SH-SY5Y (cell line): ENCODE results near the gene PLPPR5.

Source experiments
- GATA2 ChIP-seq: IDR thresholded peaks from 2 replicates; pipeline ENCODE4 v1.6.1; 2011; ENCODE audit warnings: mild to moderate bottlenecking, low read depth, low read length
- GATA3 ChIP-seq: IDR thresholded peaks from 2 replicates; pipeline ENCODE4 v1.6.1; 2011; ENCODE audit warnings: low read depth, mild to moderate bottlenecking, low read length, moderate library complexity

PLPPR5 gene

GRCh38 chr1:98988904-98989555, 15.6 kb downstream of the PLPPR5 start:
- no peak for TF ChIP-seq GATA3
- TF ChIP-seq GATA2 = no peak

GRCh38 chr1:98985687-98986086, 19.0 kb downstream of the PLPPR5 start:
- TF ChIP-seq GATA2 (no peak), GATA3 (no peak)

DNA sequence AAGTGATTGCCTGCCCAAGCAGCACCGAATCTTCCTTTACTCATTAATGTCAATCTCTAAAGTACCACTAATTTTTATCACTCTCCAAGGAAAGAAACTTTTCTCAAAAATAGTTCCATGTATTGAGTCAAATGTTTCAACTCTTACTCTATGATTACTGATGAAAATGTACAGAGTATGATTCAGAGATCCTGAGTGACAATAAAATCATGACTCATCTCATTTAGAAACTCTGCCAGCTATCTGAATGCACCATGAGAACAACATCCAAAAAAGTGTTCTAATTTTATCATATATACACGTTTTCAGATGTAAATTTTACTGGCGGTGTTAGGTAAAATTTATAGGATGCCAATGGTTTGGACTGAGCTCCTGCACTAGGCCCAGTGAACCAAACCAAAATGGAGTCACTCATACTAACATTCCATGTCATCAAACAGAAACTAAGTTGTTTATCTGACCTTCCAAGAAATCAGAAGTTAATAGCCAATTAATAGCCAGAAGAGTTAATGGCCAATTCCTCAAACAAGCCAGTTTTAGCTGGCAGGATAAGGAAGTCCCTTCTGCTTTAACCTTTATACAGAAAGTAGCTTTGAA, 22.6 kb downstream of the PLPPR5 start:
- no peak for TF ChIP-seq GATA3
- TF ChIP-seq GATA2 = no peak

DNA sequence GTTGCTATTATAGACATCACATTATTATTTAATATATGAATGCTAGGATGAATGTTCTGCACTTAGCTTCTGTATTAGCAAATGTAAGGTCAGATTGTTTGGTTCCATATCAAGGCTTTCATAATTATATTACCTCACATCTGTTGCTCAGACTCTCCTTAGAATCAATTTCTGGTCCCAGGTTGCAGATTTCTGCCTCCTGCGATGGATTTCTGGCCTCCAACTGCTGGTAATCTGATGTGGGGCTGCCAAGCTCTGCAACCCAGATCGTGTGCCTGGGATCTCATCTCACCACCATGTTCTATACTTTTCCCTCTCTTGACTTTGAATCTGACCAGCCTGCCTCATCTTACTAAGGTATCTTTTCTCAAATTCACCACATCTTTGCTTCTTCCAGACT, 25.2 kb downstream of the PLPPR5 start:
- TF ChIP-seq GATA3 = no peak
- TF ChIP-seq GATA2 = peak; percentile 23; the same call in 1 of the 2 replicates

- TF ChIP-seq GATA2 = no peak
- TF ChIP-seq GATA3 = no peak
Observed at GRCh38 chr1:98975810-98976209, 28.9 kb downstream of the PLPPR5 start.

DNA sequence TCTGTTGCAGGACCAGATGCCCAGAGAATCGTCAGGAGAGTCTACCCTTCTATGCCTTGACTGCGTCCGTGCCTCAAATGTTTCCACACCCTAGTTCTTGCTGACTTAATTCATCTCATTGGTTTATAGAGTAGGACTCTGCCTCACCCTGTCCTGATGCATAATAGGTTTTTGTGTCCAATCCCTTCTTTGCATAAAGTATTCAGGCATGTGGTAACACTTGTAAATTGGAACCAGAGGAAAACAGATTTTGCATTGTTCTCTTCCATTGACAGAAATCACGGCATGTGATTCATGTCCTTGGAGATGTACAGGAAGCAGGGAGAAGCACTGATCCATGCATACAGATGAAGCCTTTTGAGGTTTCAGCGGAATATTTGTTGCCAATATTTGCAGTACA, 29.5 kb downstream of the PLPPR5 start:
- TF ChIP-seq GATA3 (no peak), GATA2 (no peak)

GRCh38 chr1:98969798-98970490, 34.7 kb downstream of the PLPPR5 start:
- no peak for TF ChIP-seq GATA3
- TF ChIP-seq GATA2 = no peak

DNA sequence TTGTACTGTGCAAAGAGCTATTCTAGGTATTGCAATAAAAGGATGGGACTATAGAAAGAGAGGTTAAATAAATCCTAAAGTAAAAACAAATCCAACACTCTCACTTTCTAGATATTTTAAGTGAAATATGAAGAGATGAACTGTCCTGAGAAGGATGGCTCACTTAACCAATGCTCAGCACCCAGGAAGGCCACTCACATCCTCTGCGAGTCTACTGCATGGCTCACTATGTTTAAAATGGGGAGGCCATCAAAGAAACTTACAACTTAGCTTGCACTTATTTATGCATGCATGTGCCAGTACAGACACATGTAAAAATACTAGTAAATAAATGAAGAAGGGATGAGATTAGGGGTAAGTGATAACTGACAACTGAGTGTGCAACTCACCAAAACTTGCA, 37.5 kb downstream of the PLPPR5 start:
- TF ChIP-seq GATA3 (no peak), GATA2 (no peak)

DNA sequence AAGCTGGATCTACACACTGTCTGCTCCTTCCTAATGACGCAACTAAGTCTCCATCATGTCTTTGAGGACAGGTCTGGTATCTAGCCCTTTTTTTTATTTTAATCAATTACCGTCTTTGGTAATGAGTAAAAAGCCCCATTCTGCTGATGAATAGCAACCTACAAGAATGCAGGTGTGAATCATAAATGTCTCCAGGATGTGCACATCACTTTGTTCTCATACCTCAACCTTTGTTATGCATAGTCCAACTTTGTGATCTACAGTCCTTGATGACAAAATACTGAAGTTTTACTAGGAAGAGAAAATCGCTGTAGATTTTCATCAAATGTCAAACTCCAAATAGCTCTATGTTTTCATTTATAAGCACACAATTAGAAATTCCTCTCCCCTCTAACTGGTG, 39.3 kb downstream of the PLPPR5 start:
- no peak for TF ChIP-seq GATA2
- TF ChIP-seq GATA3 = no peak

DNA sequence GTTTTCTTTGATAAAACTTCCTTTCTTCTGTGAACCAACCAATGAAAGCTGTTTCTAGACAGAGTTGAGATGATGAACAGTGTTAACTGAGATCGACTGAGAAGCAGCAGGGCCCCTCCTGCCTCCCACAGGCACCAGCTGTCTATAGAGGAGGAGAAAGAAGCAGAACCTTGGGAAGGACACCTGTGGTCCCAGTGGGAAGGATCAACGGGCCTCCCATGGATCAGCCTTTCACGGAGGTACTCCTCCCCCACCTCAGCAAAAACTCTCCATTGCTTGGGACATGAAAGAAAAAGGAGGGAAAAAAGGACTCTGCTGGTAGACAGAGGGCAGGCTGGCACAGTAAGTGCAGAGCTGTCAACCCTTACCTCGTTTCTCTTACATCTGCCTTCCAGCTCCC, 40.5 kb downstream of the PLPPR5 start:
- TF ChIP-seq GATA3 (no peak), GATA2 (no peak)

DNA sequence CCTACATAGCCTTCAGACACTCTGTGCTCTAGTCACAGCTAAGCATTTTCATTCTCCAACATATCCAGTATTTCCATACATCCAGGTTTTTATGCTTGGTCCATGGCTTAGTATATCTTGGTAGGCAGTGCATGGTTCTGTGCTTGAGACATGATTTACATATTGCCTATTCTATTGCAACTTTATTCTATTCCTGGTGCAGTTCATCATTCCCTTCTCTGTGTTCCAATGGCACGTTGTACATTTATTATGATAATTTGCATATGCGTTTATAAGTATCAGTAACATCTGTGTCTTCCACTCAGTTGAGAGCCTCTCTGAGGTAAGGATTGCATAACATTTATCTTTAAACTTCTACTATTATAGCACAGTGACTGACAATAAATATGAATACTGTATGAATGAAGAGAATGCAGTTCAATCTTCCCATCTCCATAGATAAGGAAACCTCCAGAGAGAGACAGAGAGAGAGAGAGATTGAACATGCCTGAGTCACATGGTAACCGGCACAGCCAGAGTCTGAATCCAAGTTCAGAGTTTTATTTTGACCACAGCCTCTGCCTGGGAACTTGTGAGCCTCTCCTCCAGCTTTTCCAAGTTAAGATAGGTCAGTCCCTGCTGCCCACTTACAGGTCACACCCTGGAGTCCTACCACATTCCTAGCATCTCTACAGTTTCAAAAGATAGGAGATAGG, 41.5 kb downstream of the PLPPR5 start:
- TF ChIP-seq GATA3 (no peak), GATA2 (no peak)

DNA sequence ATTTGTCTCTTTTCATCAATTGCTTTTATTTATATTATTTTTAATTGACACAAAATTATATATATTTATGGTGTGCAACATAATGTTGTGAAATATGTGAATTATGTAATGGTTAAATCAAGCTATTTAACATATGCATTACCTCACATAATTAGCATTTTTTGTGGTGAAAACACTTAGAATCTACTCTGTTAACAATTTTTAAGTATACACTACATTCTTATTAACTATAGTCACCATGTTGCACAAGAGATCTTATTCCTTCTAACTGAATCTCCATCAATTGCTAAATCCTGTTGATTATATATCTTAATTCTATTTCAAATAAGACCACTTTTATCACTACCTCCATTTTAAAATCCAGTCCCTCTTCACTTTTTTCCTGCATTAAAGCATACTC, 42.5 kb downstream of the PLPPR5 start:
- TF ChIP-seq GATA3 = no peak
- no peak for TF ChIP-seq GATA2

- TF ChIP-seq GATA3 (no peak), GATA2 (no peak)
Observed at GRCh38 chr1:98949621-98950020, 55.0 kb downstream of the PLPPR5 start.

DNA sequence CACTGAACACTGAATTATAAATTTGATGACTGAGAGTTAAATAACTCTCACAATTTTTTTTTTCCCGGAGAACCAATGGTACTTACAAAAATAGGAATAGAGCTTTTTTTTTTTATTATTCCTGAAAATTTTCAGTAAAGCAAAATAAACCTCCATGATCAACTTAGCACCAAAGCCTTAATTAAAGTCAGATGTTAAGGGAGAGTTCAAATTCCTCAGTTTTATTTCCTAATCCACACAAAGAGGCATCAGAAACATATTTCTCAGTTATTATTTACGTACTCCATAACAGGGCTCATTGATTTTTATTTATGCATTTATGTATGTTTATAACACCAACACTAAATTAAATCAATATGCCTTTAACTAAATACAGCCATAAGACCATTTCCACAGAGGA, 55.5 kb downstream of the PLPPR5 start:
- TF ChIP-seq GATA2 (no peak), GATA3 (no peak)
